Measurements from ENCODE around the gene ZNF217. TPM values are rescaled to one million over a fixed set of nuclear protein-coding genes. Genes with fewer than 3 reads are reported as not detected.
"Not testable (repeated sequence)": the region's sequence is repeated elsewhere in the genome, so short reads cannot be mapped to it uniquely, and the experiment has no call there.

ZNF217 gene
- total and polyA plus RNA-seq, 2 donors (not counting 1 experiment from before 2014, with no cell fraction given) = 14.5 to 22.0 TPM

DNA sequence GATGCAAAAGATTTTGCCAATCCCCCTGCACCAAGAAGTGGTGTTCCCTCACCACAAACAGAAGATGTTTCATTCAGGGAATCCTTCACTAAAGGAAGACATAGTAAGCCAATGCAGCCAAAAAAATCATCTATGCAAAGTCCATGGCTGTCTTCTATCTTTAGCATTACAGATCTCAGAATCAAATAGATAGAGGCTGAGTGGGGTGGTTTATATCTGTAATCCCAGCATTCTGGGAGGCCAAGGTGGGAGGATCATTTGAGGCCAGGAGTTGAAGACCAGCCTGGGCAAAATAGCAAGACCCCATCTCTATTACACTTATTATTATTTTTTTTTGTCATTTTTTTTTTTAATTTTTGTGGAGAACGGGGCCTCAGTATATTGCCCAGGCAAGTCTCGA lies 32.9 kb upstream of the ZNF217 start:
- no peak for DNase-seq (ENCODE audit: low read depth in 2 of 2)
- H3K9me3 ChIP-seq (ENCODE audit: control insufficient read depth, insufficient read depth, low read depth, low read length) = no peaks in the 10 kb centered on the region
- no peaks in the 10 kb centered on the region for H3K36me3 ChIP-seq (ENCODE audit: control insufficient read depth, insufficient read depth, low read length)
- no peaks in the 10 kb centered on the region for H3K79me2 ChIP-seq (ENCODE audit: control insufficient read depth, insufficient read depth, low read length)
- no peak overlapping the region for H3K4me3 ChIP-seq (replicated peaks in 1 of 4; ENCODE audit: control extremely low read depth in 1 of 4, insufficient read depth in 1 of 4, low read depth in 3 of 4, low read length in 4 of 4)
- H3K27me3 ChIP-seq (ENCODE audit: control insufficient read depth, insufficient read depth, low read length) = no peaks in the 10 kb centered on the region
- H3K9ac ChIP-seq (ENCODE audit: insufficient read depth, low read length) = no peak overlapping the region
- TF ChIP-seq, protein P1, sequence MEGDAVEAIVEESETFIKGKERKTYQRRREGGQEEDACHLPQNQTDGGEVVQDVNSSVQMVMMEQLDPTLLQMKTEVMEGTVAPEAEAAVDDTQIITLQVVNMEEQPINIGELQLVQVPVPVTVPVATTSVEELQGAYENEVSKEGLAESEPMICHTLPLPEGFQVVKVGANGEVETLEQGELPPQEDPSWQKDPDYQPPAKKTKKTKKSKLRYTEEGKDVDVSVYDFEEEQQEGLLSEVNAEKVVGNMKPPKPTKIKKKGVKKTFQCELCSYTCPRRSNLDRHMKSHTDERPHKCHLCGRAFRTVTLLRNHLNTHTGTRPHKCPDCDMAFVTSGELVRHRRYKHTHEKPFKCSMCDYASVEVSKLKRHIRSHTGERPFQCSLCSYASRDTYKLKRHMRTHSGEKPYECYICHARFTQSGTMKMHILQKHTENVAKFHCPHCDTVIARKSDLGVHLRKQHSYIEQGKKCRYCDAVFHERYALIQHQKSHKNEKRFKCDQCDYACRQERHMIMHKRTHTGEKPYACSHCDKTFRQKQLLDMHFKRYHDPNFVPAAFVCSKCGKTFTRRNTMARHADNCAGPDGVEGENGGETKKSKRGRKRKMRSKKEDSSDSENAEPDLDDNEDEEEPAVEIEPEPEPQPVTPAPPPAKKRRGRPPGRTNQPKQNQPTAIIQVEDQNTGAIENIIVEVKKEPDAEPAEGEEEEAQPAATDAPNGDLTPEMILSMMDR (conservative IDR thresholded peaks at IDR 0.05 in 1 of 2, IDR thresholded peaks at IDR 0.05 in 1 of 2; ENCODE audit: low read depth in 1 of 2, low read length in 2 of 2) = no peak
- TF ChIP-seq EZH2 (IDR thresholded peaks at IDR 0.05; ENCODE audit: low read length, missing control alignments) = no peak
- peaks cover 15% of the 10 kb centered on the region for H3K4me1 ChIP-seq (ENCODE audit: control insufficient read depth, extremely low read depth, insufficient read depth, low read length)
- H3K27ac ChIP-seq (ENCODE audit: insufficient read depth, low read length) = no peak overlapping the region
- no peaks in the 10 kb centered on the region for H4K20me1 ChIP-seq (ENCODE audit: control insufficient read depth, extremely low read depth, insufficient read depth, low read length)
- no peak overlapping the region for H3K4me2 ChIP-seq (ENCODE audit: extremely low read depth, insufficient read depth, low read length)
- no peak overlapping the region for H2AFZ ChIP-seq (ENCODE audit: low read length)

DNA sequence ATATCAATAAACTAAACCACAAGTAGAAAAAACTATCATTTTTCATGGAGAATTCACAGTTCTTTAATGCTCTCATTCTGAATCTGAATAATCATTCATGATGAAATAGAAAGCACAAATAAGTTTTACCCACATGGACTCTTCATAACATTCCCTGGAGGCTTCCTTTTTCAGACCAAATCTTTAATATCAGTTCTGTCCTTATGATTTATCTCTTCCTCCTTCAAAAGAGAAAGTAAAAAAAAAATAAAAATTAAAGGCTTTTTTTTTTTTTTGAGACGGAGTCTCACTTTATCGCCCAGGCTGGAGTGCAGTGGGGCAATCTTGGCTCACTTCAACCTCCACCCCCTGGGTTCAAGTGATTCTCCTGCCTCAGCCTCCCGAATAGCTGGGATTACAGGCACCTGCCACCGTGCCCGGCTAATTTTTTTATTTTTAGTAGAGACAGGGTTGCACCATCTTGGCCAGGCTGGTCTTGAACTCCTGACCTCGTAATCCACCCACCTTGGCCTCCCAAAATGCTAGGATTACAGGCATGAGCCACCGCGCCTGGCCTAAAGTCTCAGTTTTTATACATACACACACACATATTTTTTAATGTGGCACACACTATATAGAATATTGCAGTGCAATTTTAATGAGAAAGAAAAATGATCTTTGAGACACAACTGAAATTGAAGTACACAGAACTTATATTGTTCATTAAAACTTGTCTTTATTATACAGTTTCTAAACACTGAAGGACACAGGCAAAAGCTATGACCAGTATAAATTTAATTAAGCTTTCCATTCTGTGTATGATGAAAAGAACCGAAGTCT lies 31.9 kb upstream of the ZNF217 start:
- Histone ChIP-seq H3K9ac (ENCODE audit: insufficient read depth, low read length) (no peak overlapping the region), H3K27ac (ENCODE audit: insufficient read depth, low read length) (no peak overlapping the region), H3K4me3 (replicated peaks in 1 of 4; ENCODE audit: control extremely low read depth in 1 of 4, insufficient read depth in 1 of 4, low read depth in 3 of 4, low read length in 4 of 4) (no peak overlapping the region), H3K36me3 (ENCODE audit: control insufficient read depth, insufficient read depth, low read length) (no peaks in the 10 kb centered on the region), H3K4me2 (ENCODE audit: extremely low read depth, insufficient read depth, low read length) (no peak overlapping the region), H3K9me3 (ENCODE audit: control insufficient read depth, insufficient read depth, low read depth, low read length) (no peaks in the 10 kb centered on the region), H3K4me1 (ENCODE audit: control insufficient read depth, extremely low read depth, insufficient read depth, low read length) (peaks cover 17% of the 10 kb centered on the region), H3K79me2 (ENCODE audit: control insufficient read depth, insufficient read depth, low read length) (no peaks in the 10 kb centered on the region), H2AFZ (ENCODE audit: low read length) (no peak overlapping the region), H4K20me1 (ENCODE audit: control insufficient read depth, extremely low read depth, insufficient read depth, low read length) (no peaks in the 10 kb centered on the region), H3K27me3 (ENCODE audit: control insufficient read depth, insufficient read depth, low read length) (no peaks in the 10 kb centered on the region)
- TF ChIP-seq EZH2 (IDR thresholded peaks at IDR 0.05; ENCODE audit: low read length, missing control alignments) = no peak
- TF ChIP-seq, protein P1 (conservative IDR thresholded peaks at IDR 0.05 in 1 of 2, IDR thresholded peaks at IDR 0.05 in 1 of 2; ENCODE audit: low read depth in 1 of 2, low read length in 2 of 2) = no peak
- no peak for DNase-seq (ENCODE audit: low read depth in 2 of 2)

DNA sequence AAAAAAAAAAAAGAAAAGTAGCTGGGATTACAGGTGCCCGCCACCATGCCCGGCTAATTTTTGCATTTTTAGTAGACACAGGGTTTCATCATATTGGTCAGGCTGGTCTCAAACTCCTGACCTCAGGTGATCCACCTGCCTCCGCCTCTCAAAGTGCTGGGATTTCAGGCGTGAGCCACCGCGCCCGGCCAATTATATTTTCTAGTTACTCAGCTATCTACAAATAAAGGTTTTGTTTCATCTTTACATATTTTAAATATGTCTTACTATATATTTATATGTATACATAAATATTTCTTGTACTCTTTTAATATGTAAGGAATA lies 31.2 kb upstream of the ZNF217 start:
- not testable (repeated sequence) for H3K4me3 ChIP-seq (replicated peaks in 1 of 4; ENCODE audit: control extremely low read depth in 1 of 4, insufficient read depth in 1 of 4, low read depth in 3 of 4, low read length in 4 of 4); DNase-seq (ENCODE audit: low read depth in 2 of 2); H3K9me3 ChIP-seq (ENCODE audit: control insufficient read depth, insufficient read depth, low read depth, low read length); H4K20me1 ChIP-seq (ENCODE audit: control insufficient read depth, extremely low read depth, insufficient read depth, low read length); H2AFZ ChIP-seq (ENCODE audit: low read length); H3K27me3 ChIP-seq (ENCODE audit: control insufficient read depth, insufficient read depth, low read length); H3K4me2 ChIP-seq (ENCODE audit: extremely low read depth, insufficient read depth, low read length); H3K9ac ChIP-seq (ENCODE audit: insufficient read depth, low read length); H3K27ac ChIP-seq (ENCODE audit: insufficient read depth, low read length); H3K36me3 ChIP-seq (ENCODE audit: control insufficient read depth, insufficient read depth, low read length); H3K79me2 ChIP-seq (ENCODE audit: control insufficient read depth, insufficient read depth, low read length)
- H3K4me1 ChIP-seq (ENCODE audit: control insufficient read depth, extremely low read depth, insufficient read depth, low read length) = peaks cover 17% of the 10 kb centered on the region

All from fibroblast of lung (primary cell).